Nucleus accumbens (tissue), 56 donors: Measurements from ENCODE around the gene NOS1AP.
A peak's percentile ranks its signal among the peaks of the same experiment; 100 is the strongest.

ENCODE experiments used
- DNase-seq, 56 donors: peaks; one replicate each; lab custom pipeline; 2025; lab: John Stamatoyannopoulos, UW

NOS1AP gene

DNA sequence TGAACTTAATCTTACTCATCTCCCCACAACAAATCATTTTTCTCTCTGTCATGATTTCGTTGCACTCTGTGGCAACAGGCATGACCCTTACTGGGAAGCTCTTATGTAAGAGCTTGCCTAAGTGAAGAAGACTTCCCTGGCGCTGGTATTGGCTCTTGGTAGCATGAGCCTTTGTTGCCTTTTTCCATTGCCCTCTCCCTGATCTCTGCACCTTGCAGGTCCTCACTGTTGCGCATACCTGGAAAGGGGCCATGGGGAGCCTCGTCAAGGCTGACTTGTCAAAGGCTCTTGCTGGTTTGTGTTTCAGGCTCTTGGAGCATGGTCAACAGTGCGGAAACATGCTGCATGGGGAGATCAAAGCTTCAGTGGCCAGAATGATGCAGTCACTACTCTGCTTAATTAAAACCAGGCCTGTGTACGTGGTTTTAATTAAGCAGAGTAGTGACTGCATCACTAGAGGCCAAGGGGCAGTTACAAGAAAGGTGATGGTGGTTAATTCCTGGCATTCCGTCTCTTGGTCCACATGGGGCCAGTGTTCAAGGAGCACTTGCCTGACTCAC is 165.8 kb downstream of the NOS1AP start:
- DNase-seq: no peak

DNA sequence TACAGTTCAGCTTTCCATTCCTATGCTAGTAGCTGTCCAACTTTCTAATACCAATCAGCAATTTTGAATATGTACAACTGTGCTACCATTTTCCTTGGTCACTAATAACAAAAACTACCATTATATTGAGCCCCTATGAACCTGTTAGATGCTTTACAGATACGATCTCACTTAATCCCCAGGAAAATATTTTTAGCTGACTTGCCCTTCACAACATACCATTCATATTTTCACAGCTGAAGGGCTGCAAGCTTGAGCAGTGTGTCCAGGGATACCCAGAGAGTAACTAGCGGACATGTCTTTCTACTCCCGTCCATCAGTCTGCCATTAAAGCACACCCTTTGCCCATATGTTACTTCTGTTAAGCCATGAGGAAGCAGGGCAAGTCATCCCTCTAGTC is 166.7 kb downstream of the NOS1AP start:
- no peak for DNase-seq

DNA sequence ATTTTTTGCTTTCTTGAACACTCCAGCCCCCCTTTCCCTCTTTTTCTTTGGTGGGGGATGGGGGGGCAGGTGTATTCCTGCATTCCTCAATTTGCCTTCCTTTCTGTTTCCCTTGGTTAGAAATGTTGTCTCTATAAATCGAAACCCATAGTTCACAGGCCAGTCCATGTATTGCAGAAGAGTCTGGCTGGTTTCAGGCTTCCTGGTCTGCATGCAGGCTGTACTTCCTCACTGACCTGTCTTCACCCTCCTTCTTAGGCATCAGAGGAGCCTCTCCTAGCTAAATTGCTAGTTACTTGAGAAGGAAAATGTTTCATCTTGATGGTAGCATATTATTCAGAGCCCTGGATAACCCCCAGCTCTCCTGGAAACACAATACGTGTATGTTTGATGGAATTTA is 167.1 kb downstream of the NOS1AP start:
- DNase-seq: no peak

DNA sequence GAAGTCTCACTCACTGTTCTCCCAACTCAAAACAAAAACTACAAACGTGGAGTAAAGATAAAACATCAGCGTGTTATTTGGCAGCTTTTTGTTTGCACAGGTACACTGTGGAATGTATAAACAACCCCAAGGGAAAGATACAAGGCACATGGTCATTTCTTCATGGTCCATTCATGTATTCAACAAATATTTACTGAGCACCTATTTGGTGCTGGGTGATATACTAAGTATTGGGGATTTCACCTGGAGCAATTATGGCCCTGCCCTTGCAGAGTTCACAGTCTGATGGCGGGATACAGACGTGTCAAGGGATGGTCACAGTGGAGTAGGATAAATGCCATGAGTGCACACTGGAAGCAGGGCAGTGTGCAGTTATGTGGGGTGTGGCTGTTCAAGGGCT is 171.1 kb downstream of the NOS1AP start:
- DNase-seq: no peak

DNA sequence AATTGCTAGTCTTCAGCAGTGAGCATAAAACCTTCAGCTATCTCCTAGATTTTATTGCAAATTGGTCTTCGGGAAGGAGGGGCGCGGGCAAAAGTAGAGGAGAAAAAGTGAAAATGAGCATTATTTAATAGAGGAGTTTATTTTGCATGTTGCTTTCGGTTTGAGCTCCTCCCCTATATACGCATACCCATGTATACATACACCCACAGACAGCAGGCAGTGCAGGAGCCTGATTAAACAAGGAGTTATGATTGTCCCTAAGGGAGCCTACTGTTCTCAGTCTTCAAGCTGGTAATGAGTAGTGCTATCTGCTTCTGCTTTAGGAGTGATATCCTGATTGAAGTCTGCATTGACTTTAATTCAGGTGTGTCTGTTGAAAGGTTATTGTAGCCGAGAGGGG is 173.3 kb downstream of the NOS1AP start:
- no peak for DNase-seq

DNA sequence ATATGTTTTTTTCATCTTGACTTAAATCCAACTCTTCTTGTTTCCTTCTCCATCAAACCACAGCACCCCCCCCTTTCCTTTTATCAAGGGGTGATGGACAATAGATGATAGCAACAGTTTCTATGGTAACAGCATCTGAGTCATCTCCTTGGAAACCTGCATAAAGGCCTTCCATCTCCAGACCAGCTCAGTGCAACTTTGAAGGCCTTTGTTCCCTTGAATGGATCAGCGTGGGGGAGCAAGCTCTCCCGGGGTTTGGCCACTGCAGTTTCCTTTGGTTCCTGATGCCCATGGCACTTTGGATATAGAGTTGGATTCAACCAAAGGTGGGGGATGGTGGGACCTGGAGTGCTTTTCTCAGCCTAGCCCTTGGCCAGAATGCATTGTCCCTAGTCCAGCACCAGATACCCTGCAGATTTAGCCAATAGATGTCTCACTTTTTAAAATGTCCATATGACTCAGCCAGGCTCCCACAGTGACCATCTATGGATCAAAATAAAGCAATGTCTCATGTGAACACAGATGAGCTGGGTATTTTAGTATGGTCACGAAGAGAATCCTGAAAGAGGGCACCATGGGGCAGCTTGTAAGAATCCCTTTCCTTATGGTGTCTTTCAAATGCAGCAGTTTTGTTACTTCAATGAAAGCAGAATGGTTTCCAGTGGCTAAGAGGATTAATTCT is 179.5 kb downstream of the NOS1AP start:
- DNase-seq: peak in 23 of 56 donors; percentile 4 to 60 (median 20)

DNA sequence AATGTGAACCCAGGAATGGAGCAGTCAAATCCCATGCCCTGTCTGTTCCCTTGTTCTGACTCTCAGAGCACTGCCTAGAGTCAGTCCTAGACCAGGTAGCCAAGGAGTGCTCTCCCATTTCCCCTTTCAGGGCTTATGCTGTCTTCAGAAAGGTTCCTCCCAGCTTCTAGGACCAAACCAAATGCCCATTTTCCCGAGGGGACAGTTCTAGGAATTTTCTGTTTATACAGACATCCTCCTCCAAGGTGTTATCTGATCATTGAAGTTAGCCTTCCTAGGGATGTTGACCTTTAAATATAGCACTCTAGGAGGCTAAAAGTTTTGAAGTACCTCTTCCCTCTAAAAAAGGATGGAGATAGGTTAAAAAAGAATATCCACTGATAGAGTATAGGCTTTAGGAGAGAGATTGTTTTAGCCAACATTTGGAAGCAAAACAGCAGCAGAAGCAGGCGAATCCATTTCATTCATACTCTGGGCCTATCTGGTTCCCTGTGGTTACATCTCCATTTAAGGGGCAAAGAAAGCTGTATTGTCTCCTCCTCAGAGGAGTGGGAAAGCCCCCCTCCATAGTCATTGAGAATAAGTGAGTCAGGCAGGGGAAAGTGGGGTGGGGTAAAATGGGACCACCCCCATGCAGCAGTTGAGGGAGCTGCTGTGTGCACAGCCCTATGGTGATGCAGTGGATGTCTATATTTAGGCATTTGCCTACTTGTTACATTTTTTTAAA is 180.7 kb downstream of the NOS1AP start:
- no peak for DNase-seq

DNA sequence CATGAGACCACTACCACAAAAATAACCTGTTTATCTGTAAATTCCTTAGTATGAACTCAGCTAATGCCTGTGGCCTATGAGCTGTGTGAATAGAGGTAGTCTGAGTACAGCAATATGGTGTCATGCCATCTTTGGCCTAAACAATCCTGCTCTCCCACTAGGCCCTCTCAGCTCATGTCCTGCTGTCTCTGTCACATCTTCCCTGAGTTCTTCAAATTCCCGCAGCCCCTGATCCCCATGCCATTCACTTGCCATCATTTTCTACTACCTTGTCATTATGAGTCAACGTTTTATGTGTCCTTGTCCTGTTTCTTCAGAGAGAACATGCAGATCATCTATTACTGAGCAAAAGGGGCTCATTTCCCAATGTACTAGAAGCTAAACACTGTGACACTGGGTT is 181.6 kb downstream of the NOS1AP start:
- DNase-seq: no peak

DNA sequence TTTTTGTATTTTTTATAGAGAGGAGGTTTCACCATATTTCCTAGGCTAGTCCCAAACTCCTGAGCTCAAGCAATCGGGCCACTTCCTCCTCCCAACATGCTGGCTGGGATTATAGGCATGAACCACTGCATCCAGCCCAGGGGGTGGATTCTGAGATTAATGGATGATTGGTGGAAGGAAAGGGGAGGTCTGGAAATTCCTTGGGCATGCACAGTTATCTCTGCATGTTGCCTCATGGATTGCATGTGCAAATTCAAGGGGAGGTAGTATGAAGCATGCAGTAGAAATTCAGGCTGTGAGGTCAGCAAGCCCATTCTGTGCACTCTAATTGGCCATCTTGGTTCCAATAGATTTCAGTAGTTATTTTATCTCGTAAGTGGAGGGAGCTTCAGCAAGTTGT is 182.7 kb downstream of the NOS1AP start:
- no peak for DNase-seq

DNA sequence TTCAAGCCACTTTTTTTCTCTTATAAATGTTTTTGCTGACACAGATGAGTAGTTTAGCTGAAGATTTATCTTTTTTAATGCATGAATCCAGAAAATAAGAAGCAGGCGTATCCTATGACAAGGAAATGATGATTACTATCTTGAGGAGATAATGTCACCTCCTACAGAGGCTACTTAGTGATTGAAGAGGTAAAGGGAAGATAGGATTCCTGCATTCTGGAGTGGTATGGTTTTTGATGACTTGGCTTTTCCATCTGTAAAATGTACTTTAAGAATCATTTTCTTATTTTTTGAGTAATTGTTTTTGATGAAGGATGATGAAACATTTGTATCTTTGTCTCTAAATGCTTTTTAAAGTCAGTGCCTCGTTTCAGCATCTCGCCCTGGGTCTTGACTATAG is 184.3 kb downstream of the NOS1AP start:
- DNase-seq: no peak

DNA sequence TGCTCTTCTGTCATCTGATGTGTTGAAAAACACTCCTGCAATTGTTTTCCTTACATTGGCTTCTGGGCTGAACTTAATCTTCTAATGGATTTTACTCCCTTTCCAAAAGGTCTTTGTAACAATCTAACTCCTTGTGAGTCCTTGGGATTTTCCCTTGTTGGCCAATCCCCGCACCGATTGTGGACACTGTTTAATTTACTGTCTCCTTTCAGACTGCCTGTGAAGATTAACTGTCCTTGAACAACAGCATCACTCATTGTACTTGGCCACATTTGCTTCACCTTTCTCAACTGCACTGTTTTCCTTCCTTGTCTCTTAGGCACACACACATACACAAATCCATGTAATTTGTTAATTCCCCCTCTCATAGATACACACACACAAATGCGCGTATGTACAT is 186.8 kb downstream of the NOS1AP start:
- no peak for DNase-seq

DNA sequence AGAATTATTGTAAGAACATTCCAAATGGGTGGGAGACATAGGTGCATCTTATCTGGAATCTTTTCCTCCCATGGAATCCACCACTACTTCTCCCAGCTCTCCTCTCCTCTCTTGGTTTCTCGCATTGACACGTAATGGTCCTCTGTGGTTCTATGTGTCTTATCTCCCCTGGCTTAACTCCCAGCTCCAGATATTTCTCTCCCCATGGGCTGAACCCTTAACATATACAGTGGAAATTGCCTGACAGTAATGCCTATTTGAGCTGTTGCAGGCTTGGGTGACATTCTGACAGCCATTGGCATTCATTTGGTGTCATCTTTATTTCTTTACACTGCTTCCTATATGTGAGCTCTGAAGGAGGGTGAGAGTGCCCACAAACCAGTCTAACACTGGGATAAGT is 188.9 kb downstream of the NOS1AP start:
- DNase-seq: no peak

DNA sequence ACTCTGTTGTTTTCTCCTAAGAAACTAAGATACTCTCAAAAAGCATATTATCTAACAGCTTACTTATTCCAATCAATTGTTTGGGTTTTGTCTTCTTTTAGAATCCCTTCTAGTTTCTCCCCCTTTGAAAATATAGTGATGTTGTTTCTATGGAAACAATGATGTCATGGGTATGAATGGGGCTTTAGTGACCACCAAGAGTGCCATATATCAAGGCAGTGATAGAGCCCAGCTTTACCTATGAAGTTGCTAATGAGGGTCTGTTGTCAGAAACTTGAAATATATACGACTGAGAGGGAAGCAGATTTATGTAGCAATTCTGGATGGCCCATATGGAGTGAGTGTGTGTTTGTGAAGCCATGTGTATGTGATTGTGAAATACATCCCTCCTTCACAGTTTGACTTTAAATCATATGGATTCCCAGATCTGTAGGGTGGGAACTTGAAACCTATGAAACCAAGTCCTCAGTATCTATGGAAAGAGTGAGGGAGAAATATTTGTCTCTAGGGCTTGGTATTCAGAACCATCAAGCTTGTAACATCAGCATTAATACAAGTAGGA is 190.5 kb downstream of the NOS1AP start:
- DNase-seq: no peak

DNA sequence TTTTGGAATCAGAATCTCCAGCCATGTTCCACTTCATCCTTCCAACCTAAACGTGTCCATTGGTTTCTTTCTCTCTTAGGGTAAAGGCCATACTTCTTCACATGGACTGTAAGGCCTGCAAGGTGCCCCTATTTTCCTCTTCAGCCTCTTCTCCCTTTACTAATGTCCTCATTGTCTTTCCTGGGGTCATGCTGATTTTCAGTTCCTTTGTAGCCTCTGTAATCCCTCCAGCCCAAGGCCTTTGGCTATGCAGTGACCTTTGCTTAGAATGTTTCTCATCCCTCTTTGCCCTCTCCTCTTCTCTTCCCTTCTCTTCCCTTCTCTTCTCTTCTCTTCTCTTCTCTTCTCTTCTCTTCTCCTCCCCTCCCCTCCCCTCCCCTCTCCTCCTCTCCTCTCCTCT is 194.6 kb downstream of the NOS1AP start:
- DNase-seq: no peak

DNA sequence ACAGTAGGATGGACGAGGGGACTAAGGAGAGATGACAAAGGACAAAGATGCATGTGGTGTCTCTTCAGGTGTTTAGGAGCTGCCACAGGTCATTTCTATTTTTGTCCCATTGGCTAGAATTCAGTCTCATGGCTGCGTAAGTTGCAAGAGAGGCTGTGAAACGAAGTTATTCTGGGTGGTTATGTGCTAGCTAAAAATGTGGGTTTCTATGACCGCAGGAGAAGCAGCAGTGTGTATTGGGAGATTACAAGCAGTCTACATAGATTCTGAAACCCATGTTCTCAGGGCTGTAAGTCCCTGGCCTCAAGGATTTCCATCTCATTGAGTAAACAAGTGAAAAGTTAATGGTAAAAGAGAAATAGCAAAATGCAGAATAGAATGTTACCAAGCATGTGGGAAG is 196.5 kb downstream of the NOS1AP start:
- DNase-seq: no peak

DNA sequence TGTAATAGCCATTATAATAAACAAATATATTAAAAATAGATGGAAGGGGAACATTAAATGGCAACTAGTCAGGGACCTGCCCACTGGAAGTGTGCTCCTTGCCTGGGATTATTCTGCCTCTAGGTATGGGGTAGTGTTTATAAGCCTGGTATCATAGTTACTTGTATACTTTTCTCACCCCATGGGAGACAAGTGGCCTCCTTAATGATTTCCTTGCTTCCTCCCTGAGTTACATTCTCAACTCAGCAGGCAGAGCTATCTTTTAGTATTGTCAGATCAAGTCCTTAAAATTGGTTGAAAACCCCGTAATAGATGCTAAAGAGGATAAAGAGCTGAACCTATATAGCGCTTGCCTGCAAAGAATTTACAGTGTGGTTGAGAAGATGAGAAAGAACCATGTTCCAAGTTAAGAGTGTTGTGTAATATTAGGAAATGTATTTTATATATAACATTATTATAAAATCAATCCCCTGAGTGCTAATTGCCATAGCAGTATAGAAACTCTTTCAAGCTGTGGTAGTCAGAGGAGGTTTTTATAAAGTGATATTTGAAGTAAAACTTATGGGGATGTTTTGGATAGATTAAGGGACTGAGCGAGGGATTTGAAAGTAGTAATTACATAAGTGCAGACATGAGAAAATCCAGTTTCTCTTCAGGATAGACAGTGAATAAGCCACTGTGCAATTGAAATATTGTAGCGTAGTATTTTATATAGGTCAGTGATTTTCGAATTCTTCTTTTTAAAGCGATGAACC is 200.7 kb downstream of the NOS1AP start:
- DNase-seq: no peak

DNA sequence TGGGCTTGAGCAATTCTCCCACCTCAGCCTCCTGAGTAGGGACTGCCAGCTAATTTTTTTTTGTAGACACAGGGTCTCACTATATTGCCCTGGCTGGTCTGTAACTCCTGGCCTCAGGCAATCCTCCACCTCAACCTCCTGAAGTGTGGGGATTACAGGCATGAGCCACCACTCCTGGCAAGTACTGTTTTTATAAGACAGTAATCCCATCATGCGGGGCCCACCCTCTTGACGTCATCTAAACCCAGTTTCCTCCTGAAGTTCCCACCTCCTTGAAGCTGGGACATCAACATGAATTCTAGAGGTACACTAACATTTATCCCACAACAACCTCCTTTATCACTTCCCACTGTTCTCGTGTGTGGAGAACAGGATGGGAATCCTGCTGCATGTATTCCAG is 202.5 kb downstream of the NOS1AP start:
- DNase-seq: no peak

DNA sequence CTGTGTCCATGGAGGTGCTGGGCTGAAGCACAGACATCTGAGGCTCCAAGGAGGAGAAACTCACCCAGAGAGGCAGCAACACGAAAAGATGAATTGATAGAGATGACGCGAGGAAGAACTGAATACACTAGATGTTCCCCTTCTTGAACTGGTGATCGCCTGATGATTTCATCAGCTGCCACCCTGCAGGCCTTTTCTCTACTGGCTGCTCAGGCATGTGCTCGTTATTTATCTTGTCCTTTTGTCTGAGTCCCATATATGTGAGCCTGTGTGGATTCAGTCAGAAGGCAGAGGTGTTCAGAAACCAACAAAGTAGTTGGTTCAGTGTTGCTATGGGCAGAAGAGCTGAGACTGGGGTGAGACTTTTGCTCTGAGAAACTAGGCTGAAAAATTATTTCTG is 202.9 kb downstream of the NOS1AP start:
- DNase-seq: no peak

DNA sequence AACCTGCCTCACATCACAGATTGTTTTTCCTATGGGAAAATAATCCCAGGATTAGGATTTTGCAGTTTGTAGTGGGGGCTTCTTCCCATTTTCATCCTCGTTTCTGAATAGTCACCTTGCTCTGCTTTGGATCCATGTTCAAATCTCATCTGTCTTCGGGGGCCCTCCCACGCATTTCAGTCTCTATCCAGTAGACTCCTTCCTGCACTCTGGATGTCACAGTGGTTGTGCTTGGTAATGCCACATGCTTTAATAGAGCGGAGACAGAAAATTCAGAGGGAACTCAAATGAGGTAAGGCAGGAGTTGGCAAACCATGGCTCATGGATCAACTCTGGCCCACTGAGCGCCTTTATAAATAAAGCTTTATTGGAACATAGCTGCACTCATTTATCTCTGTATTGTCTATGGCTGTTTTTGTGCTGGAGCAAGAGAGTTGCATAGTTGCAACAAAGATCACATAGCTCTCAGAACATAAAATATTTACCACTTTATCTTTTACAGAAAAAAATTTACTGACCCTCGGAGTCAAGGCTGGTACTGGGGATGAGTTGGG is 206.2 kb downstream of the NOS1AP start:
- DNase-seq: no peak

DNA sequence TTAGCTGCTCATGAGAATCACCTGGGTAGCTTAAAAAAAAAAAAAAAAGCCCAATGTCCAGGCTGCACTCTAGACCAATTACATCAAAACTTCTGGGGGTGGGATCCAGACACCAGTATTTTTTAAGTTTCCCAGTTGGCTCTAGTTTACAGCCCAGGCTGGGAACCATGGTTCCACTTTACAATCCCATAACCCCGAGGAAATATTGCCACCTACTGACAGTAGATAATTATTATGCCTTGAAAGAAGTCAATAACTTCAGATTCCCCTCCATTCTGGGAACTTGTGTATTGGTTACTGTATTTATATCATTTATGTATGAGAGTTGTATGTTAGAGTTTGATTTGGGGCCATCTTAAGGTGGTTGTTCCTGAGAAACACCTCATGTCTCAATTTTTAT is 207.0 kb downstream of the NOS1AP start:
- no peak for DNase-seq

DNA sequence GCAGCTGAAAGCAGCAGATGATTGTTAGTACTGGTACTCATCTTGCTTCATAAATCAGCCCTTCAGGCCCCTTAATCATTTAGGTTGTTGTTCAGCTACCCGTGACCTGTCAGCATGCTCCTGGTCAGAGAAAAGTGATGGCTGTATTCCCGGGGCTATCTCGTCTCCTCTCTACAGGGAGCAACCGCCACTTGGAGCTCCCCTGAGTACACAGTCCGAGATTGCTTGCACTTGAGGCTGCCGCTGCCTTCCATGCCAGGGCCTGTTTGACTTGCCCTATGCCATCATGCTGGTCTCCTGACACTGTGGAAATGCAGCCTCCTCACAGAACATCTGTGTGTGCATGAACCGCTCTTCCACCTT is 209.6 kb downstream of the NOS1AP start:
- DNase-seq: peak in 1 of 56 donors; percentile 12
